ENCODE measurements around the gene SUPT6H.

DNA sequence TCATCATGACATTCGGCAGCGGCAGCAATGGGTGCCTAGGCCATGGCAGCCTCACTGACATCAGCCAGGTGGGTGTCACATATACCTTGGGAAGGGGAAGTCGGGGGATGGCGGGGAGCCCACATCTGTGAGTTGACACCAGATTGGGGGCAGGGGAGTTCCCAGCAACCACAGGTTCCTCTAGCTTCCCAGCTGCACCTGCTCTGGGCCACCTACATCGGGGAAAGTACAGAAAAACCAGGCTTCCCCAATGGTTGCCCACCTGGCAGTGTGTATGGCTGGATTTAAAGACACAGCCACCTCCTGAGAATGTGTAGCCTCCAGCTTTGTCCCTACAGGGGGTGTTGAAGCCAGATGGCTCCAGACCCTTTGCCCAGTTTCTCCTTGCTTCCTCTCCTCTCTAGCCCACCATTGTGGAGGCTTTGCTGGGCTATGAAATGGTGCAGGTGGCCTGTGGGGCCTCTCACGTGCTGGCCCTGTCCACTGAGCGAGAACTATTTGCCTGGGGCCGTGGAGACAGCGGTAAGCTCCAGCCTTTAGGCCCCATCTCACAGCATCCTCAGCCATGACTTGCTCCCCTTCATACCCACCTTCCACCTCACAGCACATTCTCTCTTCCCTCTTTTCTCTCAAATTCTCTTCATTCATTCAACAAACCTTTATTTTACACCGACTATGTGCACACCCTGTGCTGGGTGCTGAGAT is 76.8 kb downstream of the SUPT6H start:
- TF ChIP-seq, protein P1, sequence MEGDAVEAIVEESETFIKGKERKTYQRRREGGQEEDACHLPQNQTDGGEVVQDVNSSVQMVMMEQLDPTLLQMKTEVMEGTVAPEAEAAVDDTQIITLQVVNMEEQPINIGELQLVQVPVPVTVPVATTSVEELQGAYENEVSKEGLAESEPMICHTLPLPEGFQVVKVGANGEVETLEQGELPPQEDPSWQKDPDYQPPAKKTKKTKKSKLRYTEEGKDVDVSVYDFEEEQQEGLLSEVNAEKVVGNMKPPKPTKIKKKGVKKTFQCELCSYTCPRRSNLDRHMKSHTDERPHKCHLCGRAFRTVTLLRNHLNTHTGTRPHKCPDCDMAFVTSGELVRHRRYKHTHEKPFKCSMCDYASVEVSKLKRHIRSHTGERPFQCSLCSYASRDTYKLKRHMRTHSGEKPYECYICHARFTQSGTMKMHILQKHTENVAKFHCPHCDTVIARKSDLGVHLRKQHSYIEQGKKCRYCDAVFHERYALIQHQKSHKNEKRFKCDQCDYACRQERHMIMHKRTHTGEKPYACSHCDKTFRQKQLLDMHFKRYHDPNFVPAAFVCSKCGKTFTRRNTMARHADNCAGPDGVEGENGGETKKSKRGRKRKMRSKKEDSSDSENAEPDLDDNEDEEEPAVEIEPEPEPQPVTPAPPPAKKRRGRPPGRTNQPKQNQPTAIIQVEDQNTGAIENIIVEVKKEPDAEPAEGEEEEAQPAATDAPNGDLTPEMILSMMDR (IDR thresholded peaks at IDR 0.05) = no peak
- TF ChIP-seq POLR2A (IDR thresholded peaks at IDR 0.05) (no peak), EP300 (IDR thresholded peaks at IDR 0.05) (no peak), POLR2AphosphoS5 (IDR thresholded peaks at IDR 0.05) (no peak)
